Fibroblast of skin of right quadriceps (primary cell): Measurements from ENCODE around the gene FKBP1A.

Source experiments
- DNase-seq: peaks from one replicate; pipeline ENCODE4 v3.0.0-alpha.2; 2013

FKBP1A gene

DNA sequence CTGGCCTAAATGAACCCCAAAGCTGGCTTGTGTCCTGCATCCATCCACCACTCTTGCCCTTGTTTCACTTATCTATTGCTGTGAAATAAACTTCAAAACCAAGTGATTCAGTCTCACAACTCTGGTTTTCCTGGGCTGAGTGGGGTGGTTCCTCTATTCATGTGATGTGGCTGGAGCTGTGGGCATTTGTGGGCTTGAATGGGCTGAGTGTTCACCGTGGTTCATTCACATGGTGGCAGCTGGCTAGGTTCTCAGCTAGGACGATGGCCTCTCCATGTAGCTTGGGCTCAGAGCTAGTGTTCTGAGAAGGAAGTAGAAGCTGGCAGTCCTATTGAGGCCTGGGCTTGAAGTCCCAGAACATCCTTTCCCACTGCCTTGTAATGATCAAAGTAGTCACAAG, 30.4 kb downstream of the FKBP1A start:
- no peak for DNase-seq

DNA sequence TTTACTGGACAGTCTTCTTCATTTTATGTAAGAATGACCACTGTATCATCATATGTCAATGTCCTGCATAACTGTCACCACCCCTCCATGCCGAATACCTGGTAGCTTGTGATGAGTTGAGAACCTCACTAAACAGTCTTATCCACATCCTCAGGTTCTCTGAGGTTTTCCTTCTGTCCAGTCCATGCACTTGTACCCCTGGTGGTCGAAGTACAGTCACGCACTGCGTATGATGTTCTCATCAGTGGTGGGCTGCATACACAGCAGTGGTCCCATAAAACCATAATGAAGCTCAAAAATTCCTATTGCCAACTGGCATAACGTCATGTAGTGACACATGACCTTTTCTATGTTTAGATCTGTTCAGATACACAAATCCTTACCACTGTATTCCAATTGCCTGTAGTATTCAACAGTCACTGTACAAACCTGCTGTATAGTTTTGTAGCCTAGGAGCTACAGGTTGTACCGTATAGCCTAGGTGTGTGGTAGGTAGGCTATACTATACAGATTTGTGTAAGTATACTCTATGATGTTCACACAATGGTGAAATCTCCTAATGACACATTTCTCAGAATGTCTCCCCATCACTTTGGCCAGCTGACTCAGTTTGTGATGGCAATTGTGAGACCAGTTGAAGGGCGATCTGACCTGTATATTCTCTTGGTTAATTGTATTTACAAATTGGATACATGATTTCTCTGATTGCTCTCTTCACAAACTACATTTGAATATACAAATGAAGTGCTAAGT, 32.6 kb downstream of the FKBP1A start:
- no peak for DNase-seq

DNA sequence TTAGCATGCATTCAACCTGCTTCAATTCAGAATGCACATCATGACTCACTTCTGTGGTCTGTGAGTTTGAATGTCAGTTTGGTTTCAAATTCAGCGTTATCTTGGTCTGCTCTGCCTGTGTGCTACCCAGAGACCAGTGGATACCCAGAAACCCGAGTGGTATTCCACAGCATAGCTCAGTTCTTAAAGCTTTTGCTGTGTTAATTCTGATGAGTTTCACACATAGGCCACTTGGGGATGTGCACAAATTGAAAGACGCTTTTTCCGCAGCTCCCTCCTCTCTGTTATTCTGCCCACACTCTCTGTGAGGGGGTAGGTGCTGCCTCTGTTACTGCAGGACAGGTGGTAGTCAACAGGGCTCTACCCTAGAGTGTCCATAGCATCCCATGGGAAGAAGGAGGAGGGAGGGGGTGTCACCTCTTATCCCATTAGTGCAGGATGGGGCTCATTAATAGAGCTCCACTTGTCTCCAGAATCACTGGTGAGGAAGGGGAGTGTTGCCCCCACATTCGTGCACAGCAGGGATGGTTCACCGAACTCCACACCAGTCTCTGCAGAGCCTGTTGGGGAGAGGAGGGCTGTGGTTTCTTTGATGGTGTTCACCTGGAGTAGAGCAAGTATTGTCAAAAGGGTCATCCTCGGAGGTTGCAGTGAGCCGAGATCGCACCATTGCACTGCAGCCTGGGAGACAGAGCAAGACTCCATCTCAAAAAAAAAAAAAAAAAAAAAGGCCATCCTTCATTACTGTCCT, 34.8 kb downstream of the FKBP1A start:
- no peak for DNase-seq

DNA sequence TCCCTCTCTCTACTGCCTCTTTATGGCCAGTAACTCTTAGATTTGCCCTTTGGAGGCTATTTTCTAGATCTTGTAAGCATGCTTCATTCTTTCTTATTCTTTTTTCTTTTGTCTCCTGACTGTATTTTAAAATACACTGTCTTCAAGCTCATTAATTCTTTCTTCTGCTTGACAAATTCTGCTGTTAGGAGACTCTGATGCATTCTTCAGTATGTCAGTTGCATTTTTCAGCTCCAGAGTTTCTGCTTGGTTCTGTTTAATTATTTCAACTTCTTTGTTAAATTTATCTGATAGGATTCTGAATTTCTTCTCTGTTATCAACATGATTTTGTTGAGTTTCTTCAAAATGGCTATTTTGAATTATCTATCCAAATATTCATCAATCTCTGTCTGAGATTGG, 38.9 kb downstream of the FKBP1A start:
- no peak for DNase-seq

DNA sequence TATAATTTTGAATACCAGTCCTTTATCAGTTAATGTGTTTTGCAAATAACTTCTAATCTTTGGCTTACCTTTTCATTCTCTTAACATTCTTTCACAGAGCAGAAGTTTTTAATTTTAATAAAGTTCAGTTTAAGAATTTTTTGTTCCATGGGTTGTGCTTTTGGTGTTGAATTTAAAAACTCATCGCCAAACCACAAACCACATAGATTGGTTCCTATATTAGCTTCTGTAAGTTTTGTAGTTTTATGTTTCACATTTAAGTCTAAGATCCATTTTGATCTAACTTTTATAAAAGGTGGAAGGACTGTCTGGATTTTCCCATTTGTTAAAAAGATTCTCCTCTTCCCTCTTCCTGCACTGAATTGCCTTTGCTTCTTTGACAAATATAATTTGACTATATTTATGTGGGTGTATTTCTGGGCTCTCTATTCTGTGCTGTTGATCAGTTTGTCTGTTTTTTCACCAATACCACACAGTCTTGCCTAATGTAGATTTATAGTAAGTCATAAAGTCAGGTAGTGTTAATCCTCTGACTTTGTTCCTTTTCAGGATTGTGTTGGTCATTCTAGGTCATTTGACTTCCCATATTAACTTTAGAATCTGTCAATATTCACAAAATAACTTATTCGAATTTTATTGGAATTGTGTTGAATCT, 46.4 kb downstream of the FKBP1A start:
- no peak for DNase-seq

DNA sequence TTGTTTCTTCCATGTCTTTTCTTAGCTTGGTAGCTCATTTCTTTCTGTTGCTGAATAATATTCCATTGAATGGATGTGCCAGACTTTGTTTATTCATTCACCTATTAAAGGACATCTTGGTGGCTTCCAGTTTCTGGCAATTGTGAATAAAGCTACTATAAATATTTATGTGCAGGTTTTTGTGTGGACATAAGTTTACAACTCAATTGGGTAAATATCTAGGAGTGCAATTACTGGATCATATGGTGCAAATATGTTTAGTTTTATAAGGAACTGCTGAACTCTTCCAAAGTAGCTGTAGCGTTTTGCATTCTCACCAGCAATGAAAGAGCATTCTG, 47.1 kb downstream of the FKBP1A start:
- DNase-seq = no peak

DNA sequence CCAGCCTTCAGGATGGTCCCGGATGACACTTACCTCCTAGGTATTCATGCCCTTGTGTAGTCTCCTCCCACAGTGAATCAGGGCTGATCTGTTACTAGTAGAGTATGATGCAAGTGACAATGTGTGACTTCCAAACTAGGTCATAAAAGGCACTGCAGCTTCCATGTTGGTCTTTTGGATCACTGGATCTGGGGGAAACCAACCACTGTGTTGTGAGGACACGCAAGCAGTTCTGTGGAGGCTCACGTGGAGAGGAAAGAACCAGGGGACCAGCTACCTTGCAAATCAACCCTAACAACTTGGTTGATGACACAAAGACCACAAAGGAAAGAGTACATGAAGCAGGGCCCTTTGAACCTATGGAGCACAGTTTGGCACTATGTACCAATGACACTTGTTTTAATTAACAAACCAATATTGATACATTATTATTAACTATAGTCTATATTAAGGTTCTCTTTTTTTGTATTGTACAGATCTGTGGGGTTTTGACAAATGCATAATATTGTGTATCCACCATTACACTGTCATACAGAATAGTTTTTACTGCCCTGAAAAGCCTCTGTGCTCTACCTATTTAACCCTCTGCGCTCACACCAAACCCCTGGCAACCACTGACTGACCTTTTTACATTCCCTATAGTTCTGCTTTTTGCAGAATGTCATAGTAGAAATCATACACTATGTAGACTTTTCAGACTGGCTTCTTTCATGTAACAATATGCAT, 47.7 kb downstream of the FKBP1A start:
- DNase-seq = no peak

DNA sequence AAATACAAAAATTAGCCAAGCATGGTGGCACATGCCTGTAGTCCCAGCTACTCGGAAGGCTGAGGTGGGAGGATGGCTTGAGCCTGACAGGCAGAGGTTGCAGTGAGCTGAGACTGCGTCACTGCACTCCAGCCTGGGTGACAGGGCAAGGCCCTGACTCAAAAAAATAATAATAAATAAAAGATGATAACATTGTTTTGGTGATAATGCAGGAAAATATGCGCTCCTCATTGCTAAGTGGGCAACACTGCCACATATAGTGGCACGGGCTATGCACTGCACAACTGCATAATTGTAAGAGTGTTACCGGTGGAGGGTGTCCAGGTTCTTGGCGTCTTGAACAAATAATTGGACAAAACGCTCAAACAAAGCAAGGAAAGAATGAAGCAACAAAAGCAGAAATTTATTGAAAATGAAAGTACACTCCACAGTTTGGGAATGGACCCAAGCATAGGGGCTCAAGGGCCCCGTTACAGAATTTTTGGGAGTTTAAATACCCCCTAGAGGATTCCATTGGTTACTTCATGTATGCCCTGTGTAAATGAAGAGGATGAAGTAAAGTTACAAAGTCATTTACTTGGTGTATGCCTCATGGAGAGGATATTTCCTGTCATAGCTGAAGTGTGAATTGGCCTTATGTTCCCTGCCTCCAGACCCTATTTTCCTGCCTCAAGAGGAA, 49.3 kb downstream of the FKBP1A start:
- peak; percentile 16 for DNase-seq

DNA sequence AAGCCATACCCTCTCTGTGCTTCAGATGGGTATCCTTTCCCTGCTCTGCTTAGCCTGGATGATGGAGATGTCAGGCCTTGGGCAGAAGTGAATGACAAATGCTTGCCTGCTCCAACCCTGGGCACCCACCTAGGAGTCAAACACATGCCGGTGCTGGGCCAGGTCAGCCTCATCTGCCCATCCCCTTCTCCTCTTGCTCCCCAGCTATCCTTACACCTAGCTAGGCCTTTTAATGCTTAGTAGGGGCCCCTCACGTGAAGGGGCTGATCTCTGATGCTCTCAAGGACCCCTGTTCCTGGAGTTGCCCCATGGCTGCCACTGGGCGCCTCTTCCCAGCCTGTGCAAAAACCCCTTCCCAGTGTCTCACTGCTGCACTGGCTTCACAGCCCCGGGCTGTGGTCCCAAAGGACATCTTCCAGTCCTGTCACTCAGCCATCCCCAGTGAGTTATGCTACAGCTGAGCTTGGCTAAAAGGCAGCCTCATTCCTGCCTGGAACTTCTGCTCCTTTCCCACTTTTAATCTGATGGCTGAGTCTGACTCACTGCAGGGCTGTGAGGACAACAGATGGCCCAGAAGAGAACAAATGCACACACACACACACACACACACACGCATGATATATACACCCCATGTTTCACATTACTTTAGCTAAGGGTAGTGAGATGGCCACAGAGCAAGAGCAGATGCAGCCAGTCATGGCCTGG, 51.1 kb downstream of the FKBP1A start:
- peak; percentile 57 for DNase-seq

DNA sequence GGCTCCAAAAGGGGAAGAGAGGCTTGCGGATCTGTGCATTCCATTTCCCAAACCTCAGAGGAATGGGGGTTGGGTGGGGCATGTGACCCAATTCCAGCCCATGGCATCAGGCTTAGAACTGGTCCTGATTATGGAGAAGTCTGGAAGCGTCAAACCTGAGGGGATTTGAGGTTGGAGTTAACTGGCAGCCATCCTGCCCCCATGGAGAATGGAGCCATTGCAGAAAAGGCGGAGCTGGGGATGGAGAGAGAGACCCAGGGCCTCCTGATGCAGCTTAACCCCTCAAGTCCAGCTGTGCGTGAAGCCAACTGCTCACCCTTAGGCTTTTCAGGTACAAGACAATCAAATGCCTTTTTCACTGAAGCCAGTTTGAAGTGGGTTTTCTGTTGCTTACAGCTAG, 54.1 kb downstream of the FKBP1A start:
- DNase-seq = no peak

DNA sequence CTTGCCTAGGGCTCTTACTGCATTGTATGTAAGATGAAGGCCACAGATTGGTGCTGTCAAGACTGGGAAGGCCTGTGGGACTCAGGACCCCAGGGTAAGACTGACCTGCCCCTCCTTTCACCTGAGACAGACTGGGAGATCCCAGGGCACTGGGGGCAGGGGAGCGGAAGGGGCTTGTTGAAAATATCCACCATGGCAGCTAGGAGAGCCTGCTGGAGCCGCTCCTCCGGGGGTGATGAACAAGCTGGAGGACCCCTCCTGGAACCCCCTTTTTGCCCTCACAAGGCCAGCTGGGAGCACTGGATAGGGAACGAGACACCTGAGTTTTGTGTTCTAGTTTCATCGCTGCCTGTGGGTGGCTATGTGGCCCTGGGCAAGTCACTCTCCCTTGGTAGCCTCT, 54.8 kb downstream of the FKBP1A start:
- no peak for DNase-seq

DNA sequence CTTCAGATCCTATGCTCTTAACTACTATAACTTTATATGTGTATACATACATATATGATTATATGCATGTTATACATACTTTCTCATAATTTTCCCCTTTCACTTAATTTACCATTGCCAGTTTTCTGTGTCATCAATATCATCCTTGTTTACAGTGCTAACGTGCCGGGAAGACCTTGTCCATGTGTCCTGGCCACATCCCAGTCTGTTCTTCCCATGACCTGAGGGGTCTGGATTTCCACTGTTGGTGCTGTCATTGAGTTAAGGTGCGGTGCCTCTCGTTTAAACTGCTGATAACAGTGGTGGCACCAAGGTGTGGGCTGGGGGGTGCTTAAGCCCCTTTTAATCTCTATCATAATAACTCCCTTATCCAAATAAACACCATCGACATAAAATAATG, 55.4 kb downstream of the FKBP1A start:
- DNase-seq = no peak

DNA sequence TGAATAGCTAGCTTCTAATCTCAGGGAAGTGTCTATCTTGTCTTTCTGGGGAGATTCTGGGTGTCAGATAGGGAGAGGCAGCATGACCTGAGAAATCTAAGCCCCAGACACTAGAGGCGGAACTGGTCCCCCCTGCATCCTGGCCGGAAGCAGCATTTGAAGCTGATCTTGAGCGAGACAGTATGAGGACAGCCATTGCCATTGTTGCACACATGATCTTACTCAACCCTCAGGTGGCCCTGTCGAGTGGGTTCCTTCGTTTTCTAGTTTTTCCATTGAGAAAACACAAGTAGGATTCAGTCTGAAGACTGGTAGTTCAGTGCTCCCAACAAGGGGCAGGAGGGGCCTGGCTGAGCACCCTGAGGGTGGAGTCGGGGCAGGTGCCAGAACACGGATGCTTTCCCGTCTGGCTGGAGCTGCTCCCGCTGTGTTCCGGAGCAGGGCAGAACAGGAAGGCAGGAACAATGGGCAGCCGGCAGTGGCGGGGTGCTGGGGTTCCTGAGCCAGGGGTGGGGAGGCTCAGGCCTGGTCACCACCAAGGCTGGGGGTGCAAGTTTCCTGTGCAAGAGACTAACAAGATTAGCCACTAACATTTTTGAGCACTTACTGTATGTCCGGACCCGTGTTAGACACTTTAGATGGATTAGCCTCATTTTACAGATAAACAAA, 56.0 kb downstream of the FKBP1A start:
- DNase-seq = no peak

DNA sequence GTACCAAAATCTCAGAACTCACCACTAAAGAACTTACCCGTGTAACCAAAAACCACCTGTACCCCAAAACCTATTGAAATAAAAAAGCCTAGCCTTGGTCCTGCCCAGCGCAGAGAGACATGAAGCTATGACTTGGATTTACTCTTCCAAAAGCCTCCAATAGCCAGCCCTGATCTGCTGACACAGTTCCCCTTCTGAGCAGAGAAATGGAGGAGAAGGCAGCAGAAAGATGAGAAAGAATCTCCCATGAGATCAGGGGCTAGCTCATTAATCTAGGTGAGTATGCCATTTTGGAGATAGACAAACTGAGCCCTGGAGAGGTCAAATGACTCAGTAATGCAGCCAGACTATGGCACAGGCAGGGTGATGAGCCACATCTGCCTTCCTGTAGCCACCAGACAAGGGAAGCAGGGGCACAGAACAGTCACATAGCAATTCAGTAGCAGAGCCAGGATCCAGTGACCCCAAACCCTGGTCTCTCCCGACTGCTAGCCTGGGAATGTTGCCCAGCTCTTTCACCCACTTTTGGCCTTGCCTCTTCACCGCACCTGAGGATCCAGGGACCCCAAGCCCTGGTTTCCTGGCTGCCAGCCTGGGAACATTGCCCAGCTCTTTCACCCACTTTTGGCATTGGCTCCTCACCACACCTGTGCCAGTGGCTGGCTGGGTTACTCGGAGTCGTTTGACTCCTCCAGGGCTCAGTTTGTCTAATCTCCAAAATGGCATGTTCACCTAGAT, 56.7 kb downstream of the FKBP1A start:
- DNase-seq = no peak

DNA sequence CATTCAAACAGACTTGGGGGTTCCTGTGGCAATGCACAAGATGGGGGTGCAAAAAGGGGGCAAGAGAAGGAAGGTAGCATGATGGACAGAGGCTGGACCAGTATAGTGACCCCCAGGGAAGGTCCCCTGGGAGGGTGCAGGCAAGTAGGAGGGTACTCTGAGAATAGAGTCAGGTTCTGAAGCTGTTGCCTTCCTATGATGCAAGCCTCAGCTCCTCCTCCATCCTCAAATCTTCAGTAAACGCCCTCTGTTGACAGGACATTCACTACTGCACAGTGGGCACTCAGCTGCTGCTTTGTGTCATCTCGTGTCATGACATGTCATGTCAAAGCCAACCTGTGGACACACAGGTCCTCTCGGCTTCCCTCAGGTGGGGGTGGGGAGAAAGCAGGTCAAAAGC, 58.1 kb downstream of the FKBP1A start:
- DNase-seq = no peak

DNA sequence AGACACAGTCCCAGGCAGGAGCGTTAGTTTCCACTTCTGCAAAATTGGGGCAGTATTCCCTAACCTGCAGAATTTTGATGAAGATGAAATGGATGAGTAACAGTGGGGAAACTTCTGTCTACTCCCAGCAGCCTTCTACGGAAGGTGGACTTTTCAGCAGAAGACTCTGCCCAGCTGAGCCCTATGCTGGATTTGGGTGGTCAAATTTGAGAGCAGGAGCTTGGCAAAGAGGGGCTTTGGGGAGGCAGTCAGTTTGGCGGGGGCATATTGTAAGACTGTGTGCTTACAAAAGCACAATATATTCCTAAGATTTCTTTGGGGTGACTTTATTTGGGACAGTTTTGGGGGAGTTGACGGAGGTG, 58.5 kb downstream of the FKBP1A start:
- DNase-seq = no peak

DNA sequence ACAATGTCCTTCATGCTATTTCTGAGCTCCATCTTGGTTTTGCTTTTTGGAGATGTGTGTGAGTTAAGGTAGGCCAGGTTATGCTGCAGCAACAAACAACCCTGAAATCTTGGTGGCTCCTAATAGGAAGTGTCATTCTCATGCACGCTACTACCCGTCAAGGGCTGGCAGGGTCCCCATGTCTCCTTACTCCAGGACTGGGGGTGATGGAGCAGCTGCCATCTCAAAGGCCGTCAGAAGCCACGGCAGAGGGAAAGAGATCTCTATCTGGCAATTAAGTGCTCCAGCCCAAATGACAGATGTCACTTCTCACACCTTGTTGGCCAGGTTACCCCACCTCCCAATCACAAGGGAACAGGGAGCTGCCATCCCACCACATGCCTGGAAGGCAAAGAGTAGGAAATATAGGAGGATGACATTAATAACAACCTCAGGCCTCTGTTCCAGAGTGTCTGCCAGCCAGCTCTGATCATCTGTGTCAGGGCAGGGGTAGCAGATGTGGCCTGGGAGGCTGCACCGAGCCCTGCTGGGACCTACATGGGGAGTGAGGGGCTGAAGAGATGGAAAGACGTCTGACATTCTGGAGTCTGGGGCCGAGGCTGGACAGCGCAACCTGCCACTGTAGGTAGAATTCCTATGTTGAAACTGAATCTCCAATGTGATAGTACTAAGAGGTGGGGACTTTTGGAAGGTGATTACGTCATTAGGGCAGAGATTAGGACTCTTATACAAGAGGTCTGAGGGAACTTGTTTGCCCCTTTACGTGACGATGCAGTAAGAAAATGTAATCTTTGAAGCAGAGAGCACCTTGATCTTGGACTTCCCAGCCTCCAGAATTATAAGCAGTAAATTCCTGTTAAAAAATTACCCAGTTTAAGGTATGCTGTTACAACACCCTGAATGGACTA, 59.1 kb downstream of the FKBP1A start:
- DNase-seq = no peak

DNA sequence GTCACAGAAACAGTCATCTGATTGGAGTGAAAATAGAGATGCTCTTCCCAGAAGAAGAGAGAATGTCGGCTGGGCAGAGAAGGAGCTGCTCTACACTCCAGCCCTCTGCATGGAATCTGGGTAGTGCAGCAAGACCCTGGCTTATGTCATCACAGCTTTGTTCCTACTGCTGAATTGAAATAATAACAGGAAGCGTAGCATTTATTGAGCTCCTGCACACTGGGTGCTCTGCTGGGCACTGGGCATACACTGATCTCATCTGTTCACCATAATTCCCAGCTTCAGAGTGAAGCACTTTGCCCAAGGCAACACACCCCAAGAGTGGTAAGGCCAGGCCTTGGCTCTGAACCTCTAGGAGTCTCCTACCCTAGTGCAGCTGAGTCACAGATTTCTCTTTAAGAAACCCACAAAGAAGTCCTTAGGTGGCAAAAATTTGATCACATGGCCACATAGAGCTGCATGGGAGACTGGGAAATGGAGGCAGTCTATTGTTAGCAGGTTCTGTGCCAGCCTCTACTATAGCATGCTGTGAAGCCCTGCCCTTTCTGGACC, 60.0 kb downstream of the FKBP1A start:
- no peak for DNase-seq

DNA sequence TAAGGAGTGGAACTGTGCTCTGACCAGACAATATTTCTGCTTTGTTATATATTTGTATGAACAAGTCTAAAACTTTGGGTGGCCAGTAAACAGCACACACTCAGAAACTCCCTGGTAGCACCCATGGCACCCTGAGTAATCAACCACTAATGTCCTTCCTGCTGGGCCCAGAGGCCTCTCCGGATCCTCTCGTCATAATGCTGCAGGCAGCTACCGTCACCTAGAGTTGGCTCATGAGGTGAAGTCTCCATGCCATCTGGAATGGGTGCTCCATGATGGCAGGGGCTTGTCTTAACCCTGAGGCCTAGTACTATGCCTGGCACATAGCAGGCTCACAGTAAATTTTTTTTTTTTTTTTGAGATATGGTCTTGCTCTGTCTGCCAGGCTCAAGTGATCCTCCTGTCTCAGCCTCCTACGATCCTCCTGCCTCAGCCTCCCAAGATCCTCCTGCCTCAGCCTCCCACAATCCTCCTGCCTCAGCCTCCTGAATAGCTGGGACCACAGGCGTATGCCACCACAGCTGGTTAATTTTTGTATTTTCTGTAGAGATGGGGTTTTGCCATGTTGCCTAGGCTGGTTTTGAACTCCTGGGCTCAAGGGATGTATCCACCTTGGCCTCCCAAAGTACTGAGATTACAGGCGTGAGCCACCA, 60.9 kb downstream of the FKBP1A start:
- DNase-seq = no peak
